Measurements from ENCODE around the gene C3orf52.

Gene C3orf52

DNA sequence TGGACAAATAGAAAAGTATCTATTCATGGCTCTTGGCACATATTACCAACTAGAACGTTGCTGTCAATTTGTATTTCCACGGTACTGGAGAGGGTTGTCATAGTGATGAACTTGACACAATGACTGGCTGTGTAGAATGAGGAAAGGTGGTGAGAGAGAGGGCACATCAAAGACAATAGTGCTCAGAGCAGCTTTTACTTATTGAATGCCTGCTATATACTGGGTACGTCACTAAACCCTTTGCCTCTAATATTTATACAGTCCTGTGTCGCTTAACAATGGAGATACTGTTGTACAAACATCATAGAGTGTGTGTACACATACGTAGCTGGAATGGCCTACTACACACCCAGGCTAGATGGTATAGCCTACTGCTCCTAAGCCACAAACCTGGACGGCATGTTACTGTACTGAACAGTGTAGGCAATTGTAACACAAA lies 43.3 kb upstream of the C3orf52 start:
- Histone ChIP-seq H3K9ac (ENCODE audit: low read length) (no peak overlapping the region), H3K9me3 (ENCODE audit: low read length) (no peaks in the 10 kb centered on the region), H3K27me3 (ENCODE audit: insufficient read depth, low read length) (no peaks in the 10 kb centered on the region), H2AFZ (ENCODE audit: low read length) (peak overlapping the region; percentile 95; the same call in 1 of the 2 replicates), H3K36me3 (ENCODE audit: insufficient read depth, low read length) (no peaks in the 10 kb centered on the region), H3K27ac (ENCODE audit: low read depth, low read length, poor library complexity, severe bottlenecking) (no peak overlapping the region), H3K4me3 (ENCODE audit: low read depth, low read length, poor library complexity, severe bottlenecking) (no peak overlapping the region), H3K4me2 (ENCODE audit: low read length) (no peak overlapping the region), H3F3A (ENCODE audit: insufficient read depth, low read length) (no peaks in the 10 kb centered on the region), H3K79me2 (ENCODE audit: insufficient read depth, low read length) (no peaks in the 10 kb centered on the region), H4K20me1 (ENCODE audit: insufficient read depth, low read length) (no peaks in the 10 kb centered on the region), H3K4me1 (ENCODE audit: insufficient read depth, low read length, severe bottlenecking) (peaks cover 20% of the 10 kb centered on the region), H3K9me2 (ENCODE audit: low read depth, low read length) (no peaks in the 10 kb centered on the region)
- no peak for TF ChIP-seq EZH2 (IDR thresholded peaks at IDR 0.05; ENCODE audit: borderline replicate concordance, low read length)
- TF ChIP-seq, protein P1, sequence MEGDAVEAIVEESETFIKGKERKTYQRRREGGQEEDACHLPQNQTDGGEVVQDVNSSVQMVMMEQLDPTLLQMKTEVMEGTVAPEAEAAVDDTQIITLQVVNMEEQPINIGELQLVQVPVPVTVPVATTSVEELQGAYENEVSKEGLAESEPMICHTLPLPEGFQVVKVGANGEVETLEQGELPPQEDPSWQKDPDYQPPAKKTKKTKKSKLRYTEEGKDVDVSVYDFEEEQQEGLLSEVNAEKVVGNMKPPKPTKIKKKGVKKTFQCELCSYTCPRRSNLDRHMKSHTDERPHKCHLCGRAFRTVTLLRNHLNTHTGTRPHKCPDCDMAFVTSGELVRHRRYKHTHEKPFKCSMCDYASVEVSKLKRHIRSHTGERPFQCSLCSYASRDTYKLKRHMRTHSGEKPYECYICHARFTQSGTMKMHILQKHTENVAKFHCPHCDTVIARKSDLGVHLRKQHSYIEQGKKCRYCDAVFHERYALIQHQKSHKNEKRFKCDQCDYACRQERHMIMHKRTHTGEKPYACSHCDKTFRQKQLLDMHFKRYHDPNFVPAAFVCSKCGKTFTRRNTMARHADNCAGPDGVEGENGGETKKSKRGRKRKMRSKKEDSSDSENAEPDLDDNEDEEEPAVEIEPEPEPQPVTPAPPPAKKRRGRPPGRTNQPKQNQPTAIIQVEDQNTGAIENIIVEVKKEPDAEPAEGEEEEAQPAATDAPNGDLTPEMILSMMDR (IDR thresholded peaks at IDR 0.05; ENCODE audit: low read length): no peak

DNA sequence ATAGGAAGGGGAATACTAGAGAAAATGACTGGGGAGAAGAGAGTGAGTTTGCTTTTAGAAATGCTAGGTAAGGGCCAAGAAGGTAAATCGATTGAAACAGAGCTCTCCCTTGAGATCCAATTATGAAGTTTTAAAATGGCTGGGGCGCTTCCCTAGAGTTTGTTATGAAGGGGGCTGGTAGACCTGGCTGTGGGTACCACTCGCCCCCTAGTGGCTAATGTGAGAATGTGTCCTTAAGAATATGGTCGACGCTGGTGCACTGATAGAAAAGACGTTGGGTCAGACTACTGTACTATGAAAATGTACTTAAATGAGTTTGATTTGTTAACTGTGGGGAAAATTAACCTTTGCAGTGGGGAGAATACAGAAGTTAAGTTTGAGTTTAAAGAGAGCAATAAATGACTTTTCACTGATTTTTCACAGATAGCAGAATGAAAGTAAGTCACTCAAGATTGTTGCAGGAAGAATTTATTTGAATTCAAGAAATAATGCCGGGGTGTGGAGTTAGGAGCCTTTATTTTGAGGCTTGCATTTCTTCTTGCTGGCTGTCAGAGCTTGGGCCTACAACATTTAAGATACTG lies 42.5 kb upstream of the C3orf52 start:
- Histone ChIP-seq H3K9me3 (ENCODE audit: low read length) (no peaks in the 10 kb centered on the region), H3K27me3 (ENCODE audit: insufficient read depth, low read length) (no peaks in the 10 kb centered on the region), H3K27ac (ENCODE audit: low read depth, low read length, poor library complexity, severe bottlenecking) (no peak overlapping the region), H2AFZ (ENCODE audit: low read length) (peak overlapping the region; percentile 95), H3K9me2 (ENCODE audit: low read depth, low read length) (no peaks in the 10 kb centered on the region), H3K4me1 (ENCODE audit: insufficient read depth, low read length, severe bottlenecking) (peaks cover 17% of the 10 kb centered on the region), H3K4me2 (ENCODE audit: low read length) (no peak overlapping the region), H3K9ac (ENCODE audit: low read length) (no peak overlapping the region), H3K36me3 (ENCODE audit: insufficient read depth, low read length) (no peaks in the 10 kb centered on the region), H4K20me1 (ENCODE audit: insufficient read depth, low read length) (no peaks in the 10 kb centered on the region), H3K4me3 (ENCODE audit: low read depth, low read length, poor library complexity, severe bottlenecking) (no peak overlapping the region), H3F3A (ENCODE audit: insufficient read depth, low read length) (no peaks in the 10 kb centered on the region), H3K79me2 (ENCODE audit: insufficient read depth, low read length) (no peaks in the 10 kb centered on the region)
- no peak for TF ChIP-seq EZH2 (IDR thresholded peaks at IDR 0.05; ENCODE audit: borderline replicate concordance, low read length)
- TF ChIP-seq, protein P1 (IDR thresholded peaks at IDR 0.05; ENCODE audit: low read length): peak; percentile 91

DNA sequence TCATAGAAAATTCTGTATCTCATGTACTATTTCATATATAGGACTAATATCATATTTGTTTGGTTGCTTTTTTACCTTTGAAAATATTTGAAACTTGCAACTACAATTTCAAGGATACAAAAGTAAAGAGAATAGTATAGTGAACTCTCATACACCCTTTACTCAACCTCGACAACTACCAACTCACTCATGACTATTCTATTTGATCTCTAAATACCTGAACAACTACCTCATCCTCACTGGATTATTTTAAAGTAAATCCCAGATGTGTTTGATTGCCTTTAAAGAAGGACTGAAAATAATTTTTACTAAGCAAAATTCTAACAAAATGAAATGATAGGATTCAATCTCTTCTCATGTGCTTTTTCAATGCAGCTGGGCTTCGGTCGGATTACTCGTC lies 39.6 kb upstream of the C3orf52 start:
- H3K79me2 ChIP-seq (ENCODE audit: insufficient read depth, low read length): no peaks in the 10 kb centered on the region
- no peaks in the 10 kb centered on the region for H3K9me2 ChIP-seq (ENCODE audit: low read depth, low read length)
- H3K27ac ChIP-seq (ENCODE audit: low read depth, low read length, poor library complexity, severe bottlenecking): no peak overlapping the region
- no peaks in the 10 kb centered on the region for H3K27me3 ChIP-seq (ENCODE audit: insufficient read depth, low read length)
- H3F3A ChIP-seq (ENCODE audit: insufficient read depth, low read length): no peaks in the 10 kb centered on the region
- no peak overlapping the region for H3K4me3 ChIP-seq (ENCODE audit: low read depth, low read length, poor library complexity, severe bottlenecking)
- TF ChIP-seq, protein P1 (IDR thresholded peaks at IDR 0.05; ENCODE audit: low read length): no peak
- no peak for TF ChIP-seq EZH2 (IDR thresholded peaks at IDR 0.05; ENCODE audit: borderline replicate concordance, low read length)
- H4K20me1 ChIP-seq (ENCODE audit: insufficient read depth, low read length): no peaks in the 10 kb centered on the region
- H3K4me2 ChIP-seq (ENCODE audit: low read length): no peak overlapping the region
- H3K9me3 ChIP-seq (ENCODE audit: low read length): no peaks in the 10 kb centered on the region
- H2AFZ ChIP-seq (ENCODE audit: low read length): no peak overlapping the region
- H3K36me3 ChIP-seq (ENCODE audit: insufficient read depth, low read length): no peaks in the 10 kb centered on the region
- H3K9ac ChIP-seq (ENCODE audit: low read length): no peak overlapping the region
- peaks cover 7% of the 10 kb centered on the region for H3K4me1 ChIP-seq (ENCODE audit: insufficient read depth, low read length, severe bottlenecking)

All from OCI-LY1 (cell line).